ENCODE measurements around the gene UBR4. TPM values are rescaled to one million over a fixed set of nuclear protein-coding genes. Genes with fewer than 3 reads are reported as not detected.

UBR4 gene
- total RNA-seq, 1 donor from 2014 or later = 73.6 TPM

- no peaks in the 10 kb centered on the region for H3K9me3 ChIP-seq (ENCODE audit: control insufficient read depth in 3 of 3, low read length in 3 of 3)
- H3K4me1 ChIP-seq (ENCODE audit: control insufficient read depth in 3 of 3, insufficient read depth in 3 of 3, low read length in 3 of 3) = no peaks in the 10 kb centered on the region
- H3K27me3 ChIP-seq (ENCODE audit: control insufficient read depth in 3 of 3, insufficient read depth in 3 of 3, low read length in 3 of 3) = peaks cover 48 to 57% (median 52%) of the 10 kb centered on the region in 3 donors
- H3K4me3 ChIP-seq (ENCODE audit: low read length in 3 of 3) = no peak overlapping the region
- H3K27ac ChIP-seq (ENCODE audit: low read depth, low read length) = no peak overlapping the region
- H3K9ac ChIP-seq (ENCODE audit: low read depth in 1 of 3, low read length in 3 of 3) = no peak overlapping the region
- H3K36me3 ChIP-seq (ENCODE audit: control insufficient read depth in 3 of 3, insufficient read depth in 3 of 3, low read length in 3 of 3) = no peaks in the 10 kb centered on the region
Observed at GRCh38 chr1:19057182-19057779, 152.8 kb downstream of the UBR4 start.

GRCh38 chr1:19055701-19056100, 154.4 kb downstream of the UBR4 start:
- Histone ChIP-seq H3K4me1 (ENCODE audit: control insufficient read depth in 3 of 3, insufficient read depth in 3 of 3, low read length in 3 of 3) (no peaks in the 10 kb centered on the region), H3K9ac (ENCODE audit: low read depth in 1 of 3, low read length in 3 of 3) (no peak overlapping the region), H3K4me3 (ENCODE audit: low read length in 3 of 3) (no peak overlapping the region), H3K27ac (ENCODE audit: low read depth, low read length) (no peak overlapping the region), H3K36me3 (ENCODE audit: control insufficient read depth in 3 of 3, insufficient read depth in 3 of 3, low read length in 3 of 3) (no peaks in the 10 kb centered on the region), H3K9me3 (ENCODE audit: control insufficient read depth in 3 of 3, low read length in 3 of 3) (no peaks in the 10 kb centered on the region), H3K27me3 (ENCODE audit: control insufficient read depth in 3 of 3, insufficient read depth in 3 of 3, low read length in 3 of 3) (peaks cover 53 to 63% (median 56%) of the 10 kb centered on the region in 3 donors)

GRCh38 chr1:19055001-19055400, 155.1 kb downstream of the UBR4 start:
- H3K9me3 ChIP-seq (ENCODE audit: control insufficient read depth in 3 of 3, low read length in 3 of 3) = no peaks in the 10 kb centered on the region
- no peak overlapping the region for H3K4me3 ChIP-seq (ENCODE audit: low read length in 3 of 3)
- peaks cover 53 to 63% (median 56%) of the 10 kb centered on the region in 3 donors for H3K27me3 ChIP-seq (ENCODE audit: control insufficient read depth in 3 of 3, insufficient read depth in 3 of 3, low read length in 3 of 3)

GRCh38 chr1:19054216-19054615, 155.8 kb downstream of the UBR4 start:
- H3K36me3 ChIP-seq (ENCODE audit: control insufficient read depth in 3 of 3, insufficient read depth in 3 of 3, low read length in 3 of 3) = no peaks in the 10 kb centered on the region
- no peak overlapping the region for H3K9ac ChIP-seq (ENCODE audit: low read depth in 1 of 3, low read length in 3 of 3)
- no peaks in the 10 kb centered on the region for H3K9me3 ChIP-seq (ENCODE audit: control insufficient read depth in 3 of 3, low read length in 3 of 3)
- H3K4me1 ChIP-seq (ENCODE audit: control insufficient read depth in 3 of 3, insufficient read depth in 3 of 3, low read length in 3 of 3) = no peaks in the 10 kb centered on the region
- H3K27ac ChIP-seq (ENCODE audit: low read depth, low read length) = no peak overlapping the region
- H3K27me3 ChIP-seq (ENCODE audit: control insufficient read depth in 3 of 3, insufficient read depth in 3 of 3, low read length in 3 of 3) = peaks cover 49 to 65% (median 55%) of the 10 kb centered on the region in 3 donors
- no peak overlapping the region for H3K4me3 ChIP-seq (ENCODE audit: low read length in 3 of 3)

More at GRCh38 chr1:19055001-19055400, 155.1 kb downstream of the UBR4 start:
- Histone ChIP-seq H3K9ac (ENCODE audit: low read depth in 1 of 3, low read length in 3 of 3) (no peak overlapping the region), H3K4me1 (ENCODE audit: control insufficient read depth in 3 of 3, insufficient read depth in 3 of 3, low read length in 3 of 3) (no peaks in the 10 kb centered on the region), H3K27ac (ENCODE audit: low read depth, low read length) (no peak overlapping the region), H3K36me3 (ENCODE audit: control insufficient read depth in 3 of 3, insufficient read depth in 3 of 3, low read length in 3 of 3) (no peaks in the 10 kb centered on the region)

- no peaks in the 10 kb centered on the region for H3K36me3 ChIP-seq (ENCODE audit: control insufficient read depth in 3 of 3, insufficient read depth in 3 of 3, low read length in 3 of 3)
- no peak overlapping the region for H3K9ac ChIP-seq (ENCODE audit: low read depth in 1 of 3, low read length in 3 of 3)
- H3K27ac ChIP-seq (ENCODE audit: low read depth, low read length) = no peak overlapping the region
- peaks cover 43 to 61% (median 55%) of the 10 kb centered on the region in 3 donors for H3K27me3 ChIP-seq (ENCODE audit: control insufficient read depth in 3 of 3, insufficient read depth in 3 of 3, low read length in 3 of 3)
- no peaks in the 10 kb centered on the region for H3K4me1 ChIP-seq (ENCODE audit: control insufficient read depth in 3 of 3, insufficient read depth in 3 of 3, low read length in 3 of 3)
- no peaks in the 10 kb centered on the region for H3K9me3 ChIP-seq (ENCODE audit: control insufficient read depth in 3 of 3, low read length in 3 of 3)
- no peak overlapping the region for H3K4me3 ChIP-seq (ENCODE audit: low read length in 3 of 3)
Observed at GRCh38 chr1:19053486-19053885, 156.6 kb downstream of the UBR4 start.

- Histone ChIP-seq H3K9ac (ENCODE audit: low read depth in 1 of 3, low read length in 3 of 3) (no peak overlapping the region), H3K4me1 (ENCODE audit: control insufficient read depth in 3 of 3, insufficient read depth in 3 of 3, low read length in 3 of 3) (no peaks in the 10 kb centered on the region), H3K9me3 (ENCODE audit: control insufficient read depth in 3 of 3, low read length in 3 of 3) (no peaks in the 10 kb centered on the region), H3K36me3 (ENCODE audit: control insufficient read depth in 3 of 3, insufficient read depth in 3 of 3, low read length in 3 of 3) (no peaks in the 10 kb centered on the region), H3K4me3 (ENCODE audit: low read length in 3 of 3) (no peak overlapping the region), H3K27me3 (ENCODE audit: control insufficient read depth in 3 of 3, insufficient read depth in 3 of 3, low read length in 3 of 3) (peaks cover 28 to 61% (median 40%) of the 10 kb centered on the region in 3 donors), H3K27ac (ENCODE audit: low read depth, low read length) (no peak overlapping the region)
Observed at GRCh38 chr1:19049798-19050197, 160.3 kb downstream of the UBR4 start.

- Histone ChIP-seq H3K9ac (ENCODE audit: low read depth in 1 of 3, low read length in 3 of 3) (no peak overlapping the region), H3K27ac (ENCODE audit: low read depth, low read length) (no peak overlapping the region), H3K27me3 (ENCODE audit: control insufficient read depth in 3 of 3, insufficient read depth in 3 of 3, low read length in 3 of 3) (peaks cover 25 to 60% (median 37%) of the 10 kb centered on the region in 3 donors), H3K9me3 (ENCODE audit: control insufficient read depth in 3 of 3, low read length in 3 of 3) (no peaks in the 10 kb centered on the region), H3K4me3 (ENCODE audit: low read length in 3 of 3) (no peak overlapping the region), H3K36me3 (ENCODE audit: control insufficient read depth in 3 of 3, insufficient read depth in 3 of 3, low read length in 3 of 3) (no peaks in the 10 kb centered on the region), H3K4me1 (ENCODE audit: control insufficient read depth in 3 of 3, insufficient read depth in 3 of 3, low read length in 3 of 3) (no peaks in the 10 kb centered on the region)
Observed at GRCh38 chr1:19049128-19049768, 160.8 kb downstream of the UBR4 start.

GRCh38 chr1:19046972-19047731, 162.9 kb downstream of the UBR4 start:
- Histone ChIP-seq H3K9me3 (ENCODE audit: control insufficient read depth in 3 of 3, low read length in 3 of 3) (no peaks in the 10 kb centered on the region), H3K4me1 (ENCODE audit: control insufficient read depth in 3 of 3, insufficient read depth in 3 of 3, low read length in 3 of 3) (no peaks in the 10 kb centered on the region), H3K4me3 (ENCODE audit: low read length in 3 of 3) (no peak overlapping the region), H3K27me3 (ENCODE audit: control insufficient read depth in 3 of 3, insufficient read depth in 3 of 3, low read length in 3 of 3) (peaks cover 32 to 60% (median 33%) of the 10 kb centered on the region in 3 donors), H3K27ac (ENCODE audit: low read depth, low read length) (no peak overlapping the region), H3K36me3 (ENCODE audit: control insufficient read depth in 3 of 3, insufficient read depth in 3 of 3, low read length in 3 of 3) (no peaks in the 10 kb centered on the region), H3K9ac (ENCODE audit: low read depth in 1 of 3, low read length in 3 of 3) (no peak overlapping the region)

- H3K36me3 ChIP-seq (ENCODE audit: control insufficient read depth in 3 of 3, insufficient read depth in 3 of 3, low read length in 3 of 3) = no peaks in the 10 kb centered on the region
- peaks cover 28 to 59% (median 32%) of the 10 kb centered on the region in 3 donors for H3K27me3 ChIP-seq (ENCODE audit: control insufficient read depth in 3 of 3, insufficient read depth in 3 of 3, low read length in 3 of 3)
- H3K27ac ChIP-seq (ENCODE audit: low read depth, low read length) = no peak overlapping the region
- no peak overlapping the region for H3K4me3 ChIP-seq (ENCODE audit: low read length in 3 of 3)
- no peaks in the 10 kb centered on the region for H3K4me1 ChIP-seq (ENCODE audit: control insufficient read depth in 3 of 3, insufficient read depth in 3 of 3, low read length in 3 of 3)
- no peak overlapping the region for H3K9ac ChIP-seq (ENCODE audit: low read depth in 1 of 3, low read length in 3 of 3)
- no peaks in the 10 kb centered on the region for H3K9me3 ChIP-seq (ENCODE audit: control insufficient read depth in 3 of 3, low read length in 3 of 3)
Observed at GRCh38 chr1:19045898-19046880, 163.9 kb downstream of the UBR4 start.
